HepG2 (cell line): ENCODE data around the gene DHX57. TPM values are rescaled to one million over a fixed set of nuclear protein-coding genes. Genes with fewer than 3 reads are reported as not detected.

Experiments
- AKAP8 ChIP-seq: sonication (generic); formaldehyde crosslinking; IDR thresholded peaks from 2 replicates; pipeline ENCODE4 v1.5.1; 2020; ENCODE audit warnings: mild to moderate bottlenecking, missing genetic modification reagents
- BCL6 ChIP-seq: IDR thresholded peaks from 2 replicates; pipeline ENCODE4 v1.6.1; 2016; ENCODE audit warnings: missing genetic modification reagents, missing compliant biosample characterization
- CHD4 ChIP-seq: fragments of 200-600 bp; sonication (generic); IDR thresholded peaks from 2 replicates; pipeline ENCODE4 v1.7.0; 2017; ENCODE audit warnings: mild to moderate bottlenecking, low read length, borderline replicate concordance
- KIAA2018 ChIP-seq: sonication (generic); formaldehyde crosslinking; IDR thresholded peaks from 2 replicates; pipeline ENCODE4 v1.5.0; 2020; ENCODE audit warnings: mild to moderate bottlenecking, missing genetic modification reagents, borderline replicate concordance
- NR2F2 ChIP-seq: IDR thresholded peaks from 2 replicates; pipeline ENCODE4 v1.6.1; 2012; ENCODE audit warnings: low read depth, inconsistent platforms, borderline replicate concordance
- TEF ChIP-seq: sonication (generic); formaldehyde crosslinking; IDR thresholded peaks from 2 replicates; pipeline ENCODE4 v1.5.0; 2020; ENCODE audit warnings: missing genetic modification reagents
- TFE3 ChIP-seq: IDR thresholded peaks from 2 replicates; pipeline ENCODE4 v1.6.1; 2016
- YY1 ChIP-seq: IDR thresholded peaks from 2 replicates; pipeline ENCODE4 v1.6.1; 2011; ENCODE audit warnings: low read length, low read depth, moderate library complexity, mild to moderate bottlenecking; ENCODE audit not compliant: insufficient read depth, insufficient replicate concordance
- ZBTB26 ChIP-seq: IDR thresholded peaks from 2 replicates; pipeline ENCODE4 v1.6.1; 2016; ENCODE audit warnings: missing compliant biosample characterization, missing genetic modification reagents, borderline replicate concordance
- ZHX1 ChIP-seq: sonication (generic); formaldehyde crosslinking; IDR thresholded peaks from 2 replicates; pipeline ENCODE4 v1.8.1; 2022; ENCODE audit warnings: low read depth, mild to moderate bottlenecking, missing genetic modification reagents
- ZNF263 ChIP-seq: sonication (generic); formaldehyde crosslinking; IDR thresholded peaks from 2 replicates; pipeline ENCODE4 v1.4.0; 2020; ENCODE audit warnings: missing genetic modification reagents
- ZNF570 ChIP-seq: sonication (generic); formaldehyde crosslinking; IDR thresholded peaks from 2 replicates; pipeline ENCODE4 v1.4.0; 2020; ENCODE audit warnings: mild to moderate bottlenecking, missing genetic modification reagents, borderline replicate concordance
- ZNF615 ChIP-seq: sonication (generic); formaldehyde crosslinking; IDR thresholded peaks from 2 replicates; pipeline ENCODE4 v1.5.0; 2020; ENCODE audit warnings: mild to moderate bottlenecking, missing genetic modification reagents, borderline replicate concordance
- polyA plus RNA-seq, 8 experiments: library from polyadenylated mRNA; depleted of rRNA in 3 of 8; stranded (reverse) in 7 of 8; unstranded in 1 of 8; fragments of >200 nt; fragmentation: Illumina TruSeq in 4 of 8; extraction: Trizol in 4 of 8; gene quantifications; 2 replicates each; pipeline versions ENCODE4 v1.2.1 to v1.2.3, GENCODE V29; 2011 to 2016; ENCODE audit warnings: low read depth in 4 of 8, missing spikeins in 1 of 8, mixed read lengths in 1 of 8; ENCODE audit not compliant: insufficient read depth in 1 of 8
- total RNA-seq, 5 experiments: library from RNA; depleted of rRNA; stranded (reverse); fragments of >200 nt; fragmentation: Illumina TruSeq; extraction: Trizol; gene quantifications; 2 replicates each; pipeline ENCODE4 v1.2.3, GENCODE V29; 2016; ENCODE audit warnings: low read depth in 1 of 5

The DHX57 gene
- total and polyA plus RNA-seq, 2 of the 13 experiments (the other 11 are each of a cell fraction or from before 2014, with no cell fraction given), result 9.2 to 24.2 TPM

- peak; percentile 51; the same call in 1 of the 2 replicates for TF ChIP-seq ZNF263 (CRISPR knock-in tag)
- TF ChIP-seq ZNF570 (CRISPR knock-in tag), result no peak
- TF ChIP-seq AKAP8 (CRISPR knock-in tag), result no peak; the same call in none of the 2 replicates
- TF ChIP-seq KIAA2018 (CRISPR knock-in tag), result no peak
- peak; percentile 95; the same call in 1 of the 2 replicates for TF ChIP-seq ZNF615
- TF ChIP-seq YY1, result peak; percentile 92
- no peak for TF ChIP-seq NR2F2
- TF ChIP-seq TFE3 (CRISPR knock-in tag), result peak; percentile 65
- TF ChIP-seq ZHX1 (CRISPR knock-in tag), result peak; percentile 98
- TF ChIP-seq CHD4, result no peak
- peak; percentile 56 for TF ChIP-seq BCL6 (CRISPR knock-in tag)
- TF ChIP-seq ZBTB26 (CRISPR knock-in tag), result peak; percentile 78; the same call in 1 of the 2 replicates
- TF ChIP-seq TEF (CRISPR knock-in tag), result 0 out of 2 replicates have a peak, but pooled peaks have one; percentile 44
Measured at GRCh38 chr2:38750891-38751595, 124.7 kb downstream of the DHX57 start, which contains the start of gene SRSF7 (continued).
